LNCaP clone FGC (cell line): ENCODE measurements around the gene SRP68.

Experiments
- DNase-seq: peaks from one replicate; pipeline ENCODE4 v3.0.0-alpha.2; 2011; ENCODE audit warnings: low read depth
- H3K4me3 ChIP-seq: 2 replicates; pipeline ENCODE4 v1.5.1; 2011; ENCODE audit warnings: mild to moderate bottlenecking, low read depth, low read length, control low read depth
- CTCF ChIP-seq: IDR thresholded peaks from 2 replicates; pipeline ENCODE4 v1.5.1; 2012; ENCODE audit warnings: mild to moderate bottlenecking; ENCODE audit not compliant: control insufficient read depth, insufficient read depth; ENCODE audit errors: extremely low read depth

Gene SRP68

GRCh38 chr17:76085066-76085730 is 12.9 kb upstream of the SRP68 start:
- DNase-seq = no peak
- TF ChIP-seq CTCF = no peak

GRCh38 chr17:76083536-76084182 is 11.3 kb upstream of the SRP68 start:
- no peak overlapping the region for H3K4me3 ChIP-seq
- TF ChIP-seq CTCF = no peak
- no peak for DNase-seq

More at GRCh38 chr17:76085066-76085730, 12.9 kb upstream of the SRP68 start:
- H3K4me3 ChIP-seq = no peak overlapping the region

GRCh38 chr17:76082326-76083251 is 10.3 kb upstream of the SRP68 start:
- no peak overlapping the region for H3K4me3 ChIP-seq
- no peak for TF ChIP-seq CTCF
- DNase-seq = no peak

- no peak for TF ChIP-seq CTCF
- H3K4me3 ChIP-seq = no peak overlapping the region
- DNase-seq = no peak
These were observed 9.2 kb upstream of the SRP68 start for GRCh38 chr17:76081295-76082210.

GRCh38 chr17:76080768-76081287 is 8.5 kb upstream of the SRP68 start:
- no peak overlapping the region for H3K4me3 ChIP-seq
- TF ChIP-seq CTCF = no peak
- DNase-seq = no peak
